ENCODE measurements around the gene MAPK1.
"Not testable (repeated sequence)": the region's sequence is repeated elsewhere in the genome, so short reads cannot be mapped to it uniquely, and the experiment has no call there.

The MAPK1 gene

GRCh38 chr22:21744917-21745316, 122.5 kb downstream of the MAPK1 start:
- ATAC-seq, H3K27ac Mint-ChIP-seq, H3K4me3 Mint-ChIP-seq, H3K4me1 Mint-ChIP-seq, DNase-seq, H3K9me3 Mint-ChIP-seq, H3K27me3 Mint-ChIP-seq: not testable (repeated sequence)

DNA sequence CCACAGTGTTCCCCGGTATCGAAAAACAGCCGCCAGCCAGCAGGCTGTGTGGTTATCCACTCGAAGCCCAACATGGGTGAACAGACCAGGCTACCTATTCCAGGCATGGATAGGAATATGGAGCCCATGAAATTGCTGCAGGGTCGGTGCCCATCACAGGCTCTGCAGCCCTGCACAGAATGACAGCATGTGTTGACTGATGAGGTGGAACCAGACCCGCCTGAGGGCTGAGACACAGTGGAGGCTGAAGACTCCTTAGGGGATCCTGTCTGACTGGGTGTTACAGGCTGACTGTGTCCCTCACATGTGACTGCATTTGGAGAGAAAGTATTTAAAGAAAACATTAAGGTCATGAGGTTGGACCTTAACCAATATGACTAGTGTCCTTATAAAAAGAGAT, 125.7 kb downstream of the MAPK1 start:
- no peak for ATAC-seq
- DNase-seq: no peak
- no peaks in the 10 kb centered on the region for H3K9me3 Mint-ChIP-seq
- peaks cover 14% of the 10 kb centered on the region for H3K27me3 Mint-ChIP-seq
- H3K27ac Mint-ChIP-seq: no peak overlapping the region
- H3K4me1 Mint-ChIP-seq: peaks cover 6% of the 10 kb centered on the region
- no peak overlapping the region for H3K4me3 Mint-ChIP-seq

DNA sequence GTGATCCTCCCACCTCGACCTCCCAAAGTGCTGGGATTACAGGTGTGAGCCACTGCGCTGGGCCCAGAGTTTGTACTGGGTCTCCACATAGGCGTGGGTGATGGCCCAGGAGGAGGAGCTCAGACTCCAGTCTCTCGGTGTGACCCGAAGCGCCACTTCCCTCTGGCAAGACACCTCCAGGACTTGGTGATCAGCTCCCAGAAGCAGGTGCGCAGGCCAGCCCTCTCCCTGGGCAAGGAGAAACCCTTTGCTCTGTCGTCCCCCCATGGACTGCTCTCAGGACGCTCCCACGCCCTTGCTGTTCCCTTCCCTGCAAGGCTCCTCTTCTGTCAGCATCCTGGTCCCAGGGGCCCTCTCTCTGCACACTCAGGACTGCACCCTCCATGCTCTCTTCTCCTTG, 126.4 kb downstream of the MAPK1 start:
- peaks cover 14% of the 10 kb centered on the region for H3K27me3 Mint-ChIP-seq
- H3K4me3 Mint-ChIP-seq: no peak overlapping the region
- no peak overlapping the region for H3K27ac Mint-ChIP-seq

GRCh38 chr22:21739828-21740377, 127.5 kb downstream of the MAPK1 start:
- no peaks in the 10 kb centered on the region for H3K9me3 Mint-ChIP-seq
- no peak overlapping the region for H3K27ac Mint-ChIP-seq
- ATAC-seq (no peak), DNase-seq (no peak)
- no peak overlapping the region for H3K4me3 Mint-ChIP-seq
- peaks cover 10% of the 10 kb centered on the region for H3K4me1 Mint-ChIP-seq
- peaks cover 14% of the 10 kb centered on the region for H3K27me3 Mint-ChIP-seq

More for the DNA sequence above, 126.4 kb downstream of the MAPK1 start:
- no peaks in the 10 kb centered on the region for H3K9me3 Mint-ChIP-seq
- DNase-seq (no peak), ATAC-seq (no peak)
- H3K4me1 Mint-ChIP-seq: peaks cover 6% of the 10 kb centered on the region

GRCh38 chr22:21738966-21739365, 128.5 kb downstream of the MAPK1 start:
- no peak for ATAC-seq

GRCh38 chr22:21738081-21738480, 129.4 kb downstream of the MAPK1 start:
- DNase-seq: no peak
- no peak overlapping the region for H3K27ac Mint-ChIP-seq
- no peaks in the 10 kb centered on the region for H3K9me3 Mint-ChIP-seq
- peaks cover 26% of the 10 kb centered on the region for H3K27me3 Mint-ChIP-seq
- no peak overlapping the region for H3K4me3 Mint-ChIP-seq
- no peak for ATAC-seq
- H3K4me1 Mint-ChIP-seq: peaks cover 27% of the 10 kb centered on the region

More at GRCh38 chr22:21738966-21739365, 128.5 kb downstream of the MAPK1 start:
- Mint-ChIP-seq H3K27ac (no peak overlapping the region), H3K4me1 (peaks cover 20% of the 10 kb centered on the region), H3K27me3 (peaks cover 17% of the 10 kb centered on the region), H3K9me3 (no peaks in the 10 kb centered on the region), H3K4me3 (no peak overlapping the region)
- DNase-seq: no peak

DNA sequence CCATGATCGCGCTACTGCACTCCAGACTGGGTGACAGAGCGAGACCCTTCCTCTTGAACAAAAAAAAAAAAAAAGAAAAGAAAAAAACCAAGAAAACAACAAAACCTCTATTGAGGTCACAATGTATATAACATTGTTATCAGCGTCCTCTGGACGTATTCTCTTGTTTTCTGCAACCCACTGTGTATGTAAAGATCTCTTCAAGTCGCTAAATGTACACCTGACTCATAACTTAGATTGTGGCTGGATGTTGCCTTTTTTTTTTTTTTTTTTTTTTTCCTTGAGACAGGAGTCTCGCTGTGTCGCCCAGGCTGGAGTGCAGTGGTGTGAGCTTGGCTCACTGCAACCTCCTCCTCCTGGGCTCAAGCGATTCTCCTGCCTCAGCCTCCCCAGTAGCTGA, 130.5 kb downstream of the MAPK1 start:
- no peaks in the 10 kb centered on the region for H3K9me3 Mint-ChIP-seq
- DNase-seq (no peak), ATAC-seq (no peak)
- no peak overlapping the region for H3K27ac Mint-ChIP-seq
- H3K4me3 Mint-ChIP-seq: no peak overlapping the region
- peaks cover 27% of the 10 kb centered on the region for H3K27me3 Mint-ChIP-seq
- peaks cover 27% of the 10 kb centered on the region for H3K4me1 Mint-ChIP-seq

DNA sequence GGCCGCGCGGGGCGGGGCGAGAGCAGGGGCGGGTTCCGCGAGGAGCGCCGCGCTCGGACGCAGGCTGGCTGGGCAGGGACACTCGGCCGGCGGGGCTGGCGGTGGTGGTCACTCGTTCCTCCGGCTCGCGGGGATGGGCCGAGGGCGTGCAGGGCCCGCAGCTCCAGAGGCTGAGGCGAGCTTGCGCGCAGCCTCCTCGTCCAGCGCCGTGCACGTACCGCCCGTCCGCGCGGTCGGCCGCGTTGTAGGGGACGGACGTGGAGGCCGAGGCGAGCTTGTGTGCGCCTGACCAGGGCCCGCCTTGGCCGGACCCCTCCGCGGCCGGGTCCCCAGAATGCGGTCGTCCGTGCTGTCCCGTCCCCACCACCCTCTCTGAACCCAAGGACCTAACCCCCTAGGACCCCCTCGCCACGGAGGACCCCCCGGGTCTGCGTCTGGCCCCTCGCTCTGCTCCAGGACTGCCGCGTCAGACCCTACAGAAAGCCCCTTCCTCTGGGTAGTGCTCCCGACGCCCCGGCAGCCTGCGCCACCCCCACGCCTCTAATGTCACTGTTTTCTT, 131.3 kb downstream of the MAPK1 start:
- Mint-ChIP-seq H3K9me3 (no peaks in the 10 kb centered on the region), H3K4me3 (peak overlapping the region; percentile 52 to 55), H3K27ac (no peak overlapping the region), H3K27me3 (peaks cover 27% of the 10 kb centered on the region), H3K4me1 (peaks cover 27% of the 10 kb centered on the region)
- peak; percentile 26 for ATAC-seq
- no peak for DNase-seq

DNA sequence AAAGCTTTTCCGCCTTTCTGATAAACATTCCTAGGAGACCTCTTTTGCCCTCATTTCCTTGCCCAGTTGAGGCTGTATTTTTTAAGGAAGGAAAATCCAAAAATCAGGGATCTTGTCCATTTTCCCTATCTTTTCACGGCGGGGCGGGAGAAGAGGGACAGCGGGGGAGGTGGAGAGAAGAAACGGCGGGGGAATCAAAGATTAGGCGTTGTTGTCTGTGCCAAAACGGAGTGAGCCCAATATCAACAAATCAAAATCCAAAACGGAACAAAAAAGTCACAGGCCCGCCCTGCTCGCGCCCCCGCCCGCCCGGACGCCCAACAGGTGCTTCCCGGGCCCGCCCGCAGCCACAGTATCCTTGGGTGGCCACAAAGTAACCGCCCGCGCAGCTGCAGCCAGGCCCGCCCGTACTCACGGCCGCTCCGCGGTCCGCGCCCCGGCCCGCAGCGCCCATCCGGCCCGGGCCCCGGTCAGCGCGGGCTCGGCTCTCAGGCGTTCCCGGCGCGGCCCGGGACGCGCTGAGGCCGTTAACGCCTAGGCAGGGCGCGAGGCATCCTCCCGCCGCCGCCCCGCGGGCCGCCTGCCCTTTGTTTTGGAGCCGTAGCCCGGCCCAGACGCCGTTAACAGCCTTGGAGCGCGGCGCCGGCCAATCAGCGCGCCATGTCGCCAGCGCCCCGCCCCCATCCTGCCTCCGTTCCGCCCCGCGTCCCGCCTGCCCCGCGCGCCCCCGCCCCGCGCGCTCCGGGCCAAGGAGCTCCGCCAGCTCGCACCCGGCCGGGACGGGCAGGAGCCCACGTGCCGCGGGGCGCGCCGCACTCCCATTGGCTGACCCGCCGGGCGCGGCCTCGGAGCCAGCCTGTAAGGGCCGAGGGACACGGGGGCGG, 132.0 kb downstream of the MAPK1 start, which contains the start of gene YPEL1:
Gene YPEL1, minus strand, starts transcription at position 595 of the 884 bp plus-strand sequence. CDS start 25,050 bp downstream, outside the sequence.
- peaks cover 27% of the 10 kb centered on the region for H3K27me3 Mint-ChIP-seq
- peak within 1 kb of the TSS; percentile 89 to 90 for H3K4me3 Mint-ChIP-seq
- no peaks in the 10 kb centered on the region for H3K9me3 Mint-ChIP-seq
- ATAC-seq (peak; percentile 95), DNase-seq (peak; percentile 93 to 98)
- peaks cover 27% of the 10 kb centered on the region for H3K4me1 Mint-ChIP-seq
- H3K27ac Mint-ChIP-seq: peak within 1 kb of the TSS; percentile 89 to 91

GRCh38 chr22:21734540-21735199, 132.8 kb downstream of the MAPK1 start:
- peaks cover 26% of the 10 kb centered on the region for H3K27me3 Mint-ChIP-seq
- H3K27ac Mint-ChIP-seq: peak overlapping the region; percentile 89 to 91
- peak overlapping the region; percentile 89 to 90 for H3K4me3 Mint-ChIP-seq
- H3K9me3 Mint-ChIP-seq: no peaks in the 10 kb centered on the region
- DNase-seq: peak; percentile 17 to 22
- H3K4me1 Mint-ChIP-seq: peaks cover 27% of the 10 kb centered on the region
- no peak for ATAC-seq

DNA sequence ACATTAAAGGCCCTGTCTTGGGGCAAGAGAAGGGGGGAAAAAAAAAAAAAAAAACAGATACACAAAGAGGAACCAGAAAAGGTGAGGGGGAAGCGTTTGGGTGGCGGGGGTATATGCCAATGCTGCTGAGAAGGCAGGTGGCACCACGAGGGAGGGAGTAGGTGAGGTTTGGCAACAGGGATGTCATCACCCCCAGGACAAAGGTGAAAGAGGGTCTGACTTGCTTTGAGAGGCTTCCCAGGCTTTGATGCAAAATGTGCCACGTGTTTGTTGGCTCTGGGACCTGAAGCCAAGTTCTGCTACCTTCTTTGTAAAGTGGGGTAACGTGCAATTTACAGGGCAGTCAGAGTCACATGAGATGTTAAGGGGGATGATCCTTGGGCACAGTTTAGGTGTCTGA, 135.9 kb downstream of the MAPK1 start:
- H3K27me3 Mint-ChIP-seq: peaks cover 27% of the 10 kb centered on the region
- no peaks in the 10 kb centered on the region for H3K9me3 Mint-ChIP-seq
- peaks cover 29% of the 10 kb centered on the region for H3K4me1 Mint-ChIP-seq
- no peak overlapping the region for H3K4me3 Mint-ChIP-seq
- DNase-seq (no peak), ATAC-seq (no peak)
- H3K27ac Mint-ChIP-seq: peak overlapping the region in 1 of 2 donors; percentile 81

DNA sequence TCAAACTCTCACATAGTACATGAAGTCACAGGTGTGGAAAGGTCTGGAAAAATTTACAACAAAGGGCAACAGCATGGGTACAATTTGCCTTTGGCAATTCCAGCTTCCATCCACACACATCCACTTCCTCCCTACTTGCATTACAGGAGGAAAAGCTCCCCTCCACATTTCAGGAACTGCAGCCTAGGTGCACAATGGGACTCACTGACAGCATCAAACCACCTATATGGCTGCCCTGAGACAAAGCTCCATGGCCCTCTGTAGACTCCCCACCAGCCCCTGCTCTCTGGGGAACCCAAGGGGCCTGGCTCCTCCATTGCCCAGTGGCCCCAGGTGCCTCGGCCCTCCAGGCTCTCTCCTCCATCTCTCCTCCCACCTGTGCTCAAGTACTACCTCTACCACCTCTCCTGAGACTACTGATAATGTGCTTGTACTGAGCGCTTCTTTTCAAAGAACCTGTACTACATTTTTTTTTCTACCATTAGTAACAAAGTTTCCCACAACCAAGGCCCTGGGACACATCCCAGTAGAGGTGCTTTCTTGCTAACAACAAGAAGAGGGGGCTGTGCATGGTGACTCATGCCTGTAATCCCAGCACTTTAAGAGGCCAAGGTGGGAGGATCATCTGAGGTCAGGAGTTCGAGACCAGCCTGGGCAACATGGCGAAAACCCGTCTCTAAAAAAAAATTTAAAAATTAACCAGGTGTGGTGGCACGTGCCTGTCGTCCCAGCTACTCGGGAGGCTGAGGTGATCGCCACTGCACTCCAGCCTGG, 136.7 kb downstream of the MAPK1 start:
- Mint-ChIP-seq H3K9me3 (no peaks in the 10 kb centered on the region), H3K4me1 (peaks cover 31% of the 10 kb centered on the region), H3K27me3 (peaks cover 30% of the 10 kb centered on the region), H3K27ac (no peak overlapping the region), H3K4me3 (no peak overlapping the region)
- ATAC-seq (no peak), DNase-seq (no peak)

GRCh38 chr22:21729184-21729583, 138.3 kb downstream of the MAPK1 start:
- not testable (repeated sequence) for H3K27ac Mint-ChIP-seq, H3K9me3 Mint-ChIP-seq, ATAC-seq

GRCh38 chr22:21728270-21728669, 139.2 kb downstream of the MAPK1 start:
- Mint-ChIP-seq H3K4me1 (peaks cover 10% of the 10 kb centered on the region), H3K4me3 (no peak overlapping the region), H3K27me3 (peaks cover 19% of the 10 kb centered on the region), H3K27ac (no peak overlapping the region), H3K9me3 (no peaks in the 10 kb centered on the region)
- DNase-seq: no peak
- no peak for ATAC-seq

More at GRCh38 chr22:21729184-21729583, 138.3 kb downstream of the MAPK1 start:
- DNase-seq, H3K4me3 Mint-ChIP-seq: not testable (repeated sequence)
- Mint-ChIP-seq H3K4me1 (peaks cover 19% of the 10 kb centered on the region), H3K27me3 (peaks cover 28% of the 10 kb centered on the region)

DNA sequence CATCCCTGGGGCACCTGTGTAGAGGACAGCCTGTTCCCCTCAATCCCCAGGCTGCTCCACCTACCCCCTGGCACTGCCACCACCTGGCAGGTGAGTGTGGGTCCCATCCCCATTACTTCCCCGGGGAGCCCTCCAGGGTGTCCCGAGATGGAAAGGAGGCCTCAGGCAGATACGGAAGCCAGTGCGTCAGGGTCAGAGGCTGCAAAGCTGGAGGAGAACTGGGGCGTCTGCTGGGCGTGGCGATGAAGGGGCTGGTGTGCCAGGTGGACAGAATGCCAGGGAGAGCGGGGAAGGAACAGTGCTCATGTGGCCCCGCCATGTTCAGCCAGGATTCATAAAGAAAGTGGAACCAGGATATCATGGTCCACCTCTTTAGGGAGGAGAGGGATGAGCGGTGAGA, 139.7 kb downstream of the MAPK1 start:
- H3K27ac Mint-ChIP-seq: no peak overlapping the region
- no peak for DNase-seq
- peaks cover 16% of the 10 kb centered on the region for H3K27me3 Mint-ChIP-seq
- no peaks in the 10 kb centered on the region for H3K9me3 Mint-ChIP-seq
- no peak overlapping the region for H3K4me3 Mint-ChIP-seq
- peaks cover 10% of the 10 kb centered on the region for H3K4me1 Mint-ChIP-seq
- no peak for ATAC-seq
